SH-SY5Y (cell line): ENCODE data around the gene CHKA.

Experiments used
- GATA2 ChIP-seq: IDR thresholded peaks from 2 replicates; pipeline ENCODE4 v1.6.1; 2011; ENCODE audit warnings: mild to moderate bottlenecking, low read depth, low read length
- GATA3 ChIP-seq: IDR thresholded peaks from 2 replicates; pipeline ENCODE4 v1.6.1; 2011; ENCODE audit warnings: low read depth, mild to moderate bottlenecking, low read length, moderate library complexity

DNA sequence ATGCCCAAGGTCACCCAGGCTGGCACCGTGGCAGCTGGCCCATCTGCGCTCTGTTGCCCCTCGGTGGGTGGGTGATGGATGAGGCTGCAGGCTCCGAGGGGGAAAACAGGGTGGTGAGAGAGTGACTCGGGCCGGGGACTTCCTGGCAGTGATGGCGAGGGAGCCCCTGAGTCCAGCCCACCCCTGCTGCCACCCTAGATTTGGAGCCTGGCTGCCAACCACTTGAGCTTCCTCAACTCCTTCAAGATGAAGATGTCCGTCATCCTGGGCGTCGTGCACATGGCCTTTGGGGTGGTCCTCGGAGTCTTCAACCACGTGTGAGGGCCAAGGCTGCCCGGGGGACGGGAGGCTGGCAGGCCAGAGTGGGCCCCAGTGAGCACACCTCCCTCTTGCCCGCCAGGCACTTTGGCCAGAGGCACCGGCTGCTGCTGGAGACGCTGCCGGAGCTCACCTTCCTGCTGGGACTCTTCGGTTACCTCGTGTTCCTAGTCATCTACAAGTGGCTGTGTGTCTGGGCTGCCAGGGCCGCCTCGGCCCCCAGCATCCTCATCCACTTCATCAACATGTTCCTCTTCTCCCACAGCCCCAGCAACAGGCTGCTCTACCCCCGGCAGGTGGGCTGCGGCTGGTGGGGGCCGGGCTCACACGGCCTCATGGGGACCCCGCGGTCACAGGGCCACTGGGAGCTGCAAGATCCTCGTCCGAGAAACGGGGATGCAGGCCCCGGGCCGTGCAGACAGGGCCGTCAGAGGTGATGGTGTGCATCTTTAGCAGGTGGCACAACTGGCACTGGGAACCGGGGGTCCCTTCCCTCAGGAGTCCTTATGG, 72.3 kb downstream of the CHKA start:
- TF ChIP-seq GATA2 (no peak), GATA3 (no peak)
